Panc1 (cell line): ENCODE measurements around the gene CBFB. TPM values are rescaled to one million over a fixed set of nuclear protein-coding genes. Genes with fewer than 3 reads are reported as not detected.

ENCODE experiments used
- ATAC-seq: fragments of 200-7000 bp; cut with Tn5 transposase; 2 replicates; pipeline ENCODE4 v1.9.1; 2020; ENCODE audit warnings: mild to moderate bottlenecking, moderate library complexity
- BruUV-seq: library from RNA; stranded (reverse); fragments of 400-500 nt; replicated peaks from 2 replicates; lab custom pipeline; 2021; lab: Mats Ljungman, UMichigan
- CTCF ChIA-PET: fragments of 300-600 bp; sonication (Branson Sonifier 250); formaldehyde crosslinking; loops from one replicate; lab custom pipeline; 2022; ENCODE audit warnings: antibody characterized with exemption; lab: Charles Lee
- POLR2A ChIA-PET: fragments of 300-600 bp; sonication (Branson Sonifier 250); formaldehyde crosslinking; loops from one replicate; lab custom pipeline; 2022; ENCODE audit warnings: antibody characterized with exemption; lab: Charles Lee
- DNase-seq: peaks from one replicate; pipeline ENCODE4 v3.0.0-alpha.2; 2010; ENCODE audit warnings: low read depth, low spot score
- H3K27ac ChIP-seq: 2 replicates; pipeline ENCODE4 v1.5.1; 2011; ENCODE audit warnings: mild to moderate bottlenecking, low read length, inconsistent platforms
- H3K27me3 ChIP-seq: fragments of 200-500 bp; sonication (Bioruptor generic); 2 replicates; pipeline ENCODE4 v1.6.0; 2014; ENCODE audit warnings: low read length, inconsistent platforms; ENCODE audit not compliant: control insufficient read depth, insufficient read depth
- H3K36me3 ChIP-seq: fragments of 200-500 bp; sonication (Bioruptor generic); 2 replicates; pipeline ENCODE4 v1.5.1; 2014; ENCODE audit warnings: inconsistent platforms, mild to moderate bottlenecking, low read length, moderate library complexity; ENCODE audit not compliant: control insufficient read depth, insufficient read depth
- H3K4me1 ChIP-seq: 2 replicates; pipeline ENCODE4 v1.5.1; 2011; ENCODE audit warnings: inconsistent platforms, mild to moderate bottlenecking, low read length, moderate library complexity; ENCODE audit not compliant: control insufficient read depth, insufficient read depth
- H3K4me3 ChIP-seq, 2 experiments: 2 replicates each; pipeline ENCODE4 v1.5.1; 2011 to 2012; ENCODE audit warnings: low read depth in 2 of 2, low read length in 2 of 2, mild to moderate bottlenecking in 2 of 2, inconsistent platforms in 1 of 2, moderate library complexity in 1 of 2
- H3K9me3 ChIP-seq: fragments of 200-500 bp; sonication (Bioruptor generic); 2 replicates; pipeline ENCODE4 v1.5.1; 2014; ENCODE audit warnings: low read depth, mild to moderate bottlenecking, inconsistent platforms, low read length, moderate library complexity; ENCODE audit not compliant: control insufficient read depth, insufficient read depth
- POLR2AphosphoS5 ChIP-seq: IDR thresholded peaks from 2 replicates; pipeline ENCODE4 v1.6.1; 2012; ENCODE audit warnings: mild to moderate bottlenecking, low read depth, low read length, moderate library complexity
- SIN3A ChIP-seq: IDR thresholded peaks from 2 replicates; pipeline ENCODE4 v1.6.1; 2012; ENCODE audit warnings: low read depth, mild to moderate bottlenecking, low read length, moderate library complexity, borderline replicate concordance; ENCODE audit not compliant: insufficient read depth
- TCF7L2 ChIP-seq: IDR thresholded peaks from 2 replicates; pipeline ENCODE4 v1.6.1; 2011; ENCODE audit warnings: mild to moderate bottlenecking, low read depth, low read length, inconsistent platforms
- in situ Hi-C: cut with HindIII; loops from 2 replicates; pipeline ENCODE4 v1.10.0; 2016; ENCODE audit warnings: low sequenced_read_pairs, low pct_unique_long_range_greater_than_20kb
- intact Hi-C: fragments of 100-400 bp; cut with micrococcal nuclease; formaldehyde crosslinking; loops from one replicate; pipeline ENCODE4 v1.10.0; 2022; ENCODE audit not compliant: unreplicated experiment
- total RNA-seq: library from RNA; stranded (reverse); gene quantifications from one replicate; pipeline ENCODE4 v1.2.1, GENCODE V29; 2021; ENCODE audit not compliant: unreplicated experiment
- TF ChIP-seq, protein P1 (sequence below): fragments of 450-650 bp; IDR thresholded peaks from 2 replicates; pipeline ENCODE4 v1.5.1; 2017; ENCODE audit warnings: mild to moderate bottlenecking
- TF ChIP-seq, protein P2 (sequence below), 2 experiments: IDR thresholded peaks; 2 replicates each; pipeline ENCODE4 v1.6.1; 2011 to 2012; ENCODE audit warnings: low read depth in 2 of 2, control low read depth in 1 of 2, low read length in 1 of 2, mild to moderate bottlenecking in 1 of 2, moderate library complexity in 1 of 2; ENCODE audit not compliant: insufficient read depth in 1 of 2

Gene CBFB
- total RNA-seq, 1 experiment from 2014 or later = 66.4 TPM

DNA sequence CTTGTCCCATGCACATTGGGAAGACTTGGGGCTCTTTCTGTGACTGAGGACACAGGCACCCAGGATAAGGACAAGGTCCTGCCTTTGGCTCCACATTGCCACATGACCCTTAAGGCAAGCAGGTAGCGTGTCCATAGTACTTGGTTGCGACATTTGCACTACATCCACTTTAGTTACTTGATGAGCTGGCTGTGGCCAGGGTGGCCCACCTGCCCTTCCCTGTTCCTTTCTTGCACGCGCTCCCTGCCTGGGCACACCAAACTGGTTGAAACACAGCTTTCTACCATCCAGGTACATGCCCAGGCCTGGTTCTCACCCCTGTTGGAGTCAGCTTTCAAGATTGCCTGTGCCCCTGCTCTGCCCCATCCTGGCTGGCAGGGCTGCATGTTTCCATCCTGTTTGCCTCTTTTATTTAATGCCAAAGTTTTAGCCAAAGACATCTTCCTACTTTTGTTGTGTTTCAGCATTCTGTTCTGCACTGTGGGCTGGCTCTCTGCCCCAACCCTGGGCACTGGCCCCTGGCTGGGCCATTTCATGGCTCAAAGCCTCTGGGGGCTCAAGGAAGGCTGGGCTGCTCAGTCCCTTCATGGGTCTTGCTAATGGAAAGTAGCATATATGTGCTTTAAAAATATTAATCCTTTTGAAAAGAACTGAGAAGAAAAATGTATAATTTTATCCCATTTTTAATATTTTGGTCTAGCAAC lies 118.6 kb downstream of the CBFB start:
- BruUV-seq = TSS peak; percentile 63
- H3K27ac ChIP-seq = no peak overlapping the region
- H3K27me3 ChIP-seq = no peaks in the 10 kb centered on the region
- no peak overlapping the region for H3K4me3 ChIP-seq
- POLR2A ChIA-PET = no interaction called here
- CTCF ChIA-PET = no interaction called here
- intact Hi-C loops = no loop called here
- ATAC-seq (no peak), DNase-seq (no peak)
- in situ Hi-C loops = no loop called here
- TF ChIP-seq POLR2AphosphoS5 (no peak), TCF7L2 (no peak), SIN3A (no peak)
- TF ChIP-seq, protein P1, sequence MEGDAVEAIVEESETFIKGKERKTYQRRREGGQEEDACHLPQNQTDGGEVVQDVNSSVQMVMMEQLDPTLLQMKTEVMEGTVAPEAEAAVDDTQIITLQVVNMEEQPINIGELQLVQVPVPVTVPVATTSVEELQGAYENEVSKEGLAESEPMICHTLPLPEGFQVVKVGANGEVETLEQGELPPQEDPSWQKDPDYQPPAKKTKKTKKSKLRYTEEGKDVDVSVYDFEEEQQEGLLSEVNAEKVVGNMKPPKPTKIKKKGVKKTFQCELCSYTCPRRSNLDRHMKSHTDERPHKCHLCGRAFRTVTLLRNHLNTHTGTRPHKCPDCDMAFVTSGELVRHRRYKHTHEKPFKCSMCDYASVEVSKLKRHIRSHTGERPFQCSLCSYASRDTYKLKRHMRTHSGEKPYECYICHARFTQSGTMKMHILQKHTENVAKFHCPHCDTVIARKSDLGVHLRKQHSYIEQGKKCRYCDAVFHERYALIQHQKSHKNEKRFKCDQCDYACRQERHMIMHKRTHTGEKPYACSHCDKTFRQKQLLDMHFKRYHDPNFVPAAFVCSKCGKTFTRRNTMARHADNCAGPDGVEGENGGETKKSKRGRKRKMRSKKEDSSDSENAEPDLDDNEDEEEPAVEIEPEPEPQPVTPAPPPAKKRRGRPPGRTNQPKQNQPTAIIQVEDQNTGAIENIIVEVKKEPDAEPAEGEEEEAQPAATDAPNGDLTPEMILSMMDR = no peak
- TF ChIP-seq, protein P2, sequence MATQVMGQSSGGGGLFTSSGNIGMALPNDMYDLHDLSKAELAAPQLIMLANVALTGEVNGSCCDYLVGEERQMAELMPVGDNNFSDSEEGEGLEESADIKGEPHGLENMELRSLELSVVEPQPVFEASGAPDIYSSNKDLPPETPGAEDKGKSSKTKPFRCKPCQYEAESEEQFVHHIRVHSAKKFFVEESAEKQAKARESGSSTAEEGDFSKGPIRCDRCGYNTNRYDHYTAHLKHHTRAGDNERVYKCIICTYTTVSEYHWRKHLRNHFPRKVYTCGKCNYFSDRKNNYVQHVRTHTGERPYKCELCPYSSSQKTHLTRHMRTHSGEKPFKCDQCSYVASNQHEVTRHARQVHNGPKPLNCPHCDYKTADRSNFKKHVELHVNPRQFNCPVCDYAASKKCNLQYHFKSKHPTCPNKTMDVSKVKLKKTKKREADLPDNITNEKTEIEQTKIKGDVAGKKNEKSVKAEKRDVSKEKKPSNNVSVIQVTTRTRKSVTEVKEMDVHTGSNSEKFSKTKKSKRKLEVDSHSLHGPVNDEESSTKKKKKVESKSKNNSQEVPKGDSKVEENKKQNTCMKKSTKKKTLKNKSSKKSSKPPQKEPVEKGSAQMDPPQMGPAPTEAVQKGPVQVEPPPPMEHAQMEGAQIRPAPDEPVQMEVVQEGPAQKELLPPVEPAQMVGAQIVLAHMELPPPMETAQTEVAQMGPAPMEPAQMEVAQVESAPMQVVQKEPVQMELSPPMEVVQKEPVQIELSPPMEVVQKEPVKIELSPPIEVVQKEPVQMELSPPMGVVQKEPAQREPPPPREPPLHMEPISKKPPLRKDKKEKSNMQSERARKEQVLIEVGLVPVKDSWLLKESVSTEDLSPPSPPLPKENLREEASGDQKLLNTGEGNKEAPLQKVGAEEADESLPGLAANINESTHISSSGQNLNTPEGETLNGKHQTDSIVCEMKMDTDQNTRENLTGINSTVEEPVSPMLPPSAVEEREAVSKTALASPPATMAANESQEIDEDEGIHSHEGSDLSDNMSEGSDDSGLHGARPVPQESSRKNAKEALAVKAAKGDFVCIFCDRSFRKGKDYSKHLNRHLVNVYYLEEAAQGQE (IDR thresholded peaks at IDR 0.05; ENCODE audit: insufficient read depth in 1 of 2, low read depth in 2 of 2, low read length in 1 of 2) = no peak
- peaks cover 5% of the 10 kb centered on the region; the same call in 1 of the 2 replicates for H3K36me3 ChIP-seq
- peaks cover 5% of the 10 kb centered on the region for H3K4me1 ChIP-seq
- no peaks in the 10 kb centered on the region for H3K9me3 ChIP-seq

DNA sequence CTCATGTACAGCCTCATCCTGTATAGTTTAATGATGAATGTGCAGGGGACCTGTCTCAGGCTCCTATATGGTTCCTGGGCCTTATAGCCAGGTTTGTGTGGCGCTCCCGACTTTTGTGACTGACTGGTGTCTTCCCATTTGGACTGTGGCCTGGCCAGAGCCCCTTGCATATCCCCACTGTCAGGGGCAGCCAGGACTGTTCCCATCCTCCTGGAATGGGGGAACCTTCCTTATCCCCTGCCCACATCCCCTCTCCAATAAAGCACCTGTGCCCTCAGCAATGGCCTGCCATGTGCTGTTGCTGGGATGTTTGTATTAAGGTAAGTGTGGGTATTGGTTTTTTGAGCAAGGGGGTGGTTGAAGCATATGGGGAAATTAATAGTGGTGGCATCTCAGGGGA lies 119.3 kb downstream of the CBFB start:
- in situ Hi-C loops = no loop called here
- ChIA-PET CTCF (no interaction called here), POLR2A (no interaction called here)
- peaks cover 5% of the 10 kb centered on the region for H3K4me1 ChIP-seq
- TF ChIP-seq TCF7L2 (no peak), POLR2AphosphoS5 (no peak), SIN3A (no peak)
- TF ChIP-seq, protein P1 = no peak
- TF ChIP-seq, protein P2 (IDR thresholded peaks at IDR 0.05; ENCODE audit: insufficient read depth in 1 of 2, low read depth in 2 of 2, low read length in 1 of 2) = no peak
- no peaks in the 10 kb centered on the region for H3K27me3 ChIP-seq
- no peak overlapping the region for H3K4me3 ChIP-seq
- no peak overlapping the region for H3K27ac ChIP-seq
- peaks cover 5% of the 10 kb centered on the region; the same call in 1 of the 2 replicates for H3K36me3 ChIP-seq
- ATAC-seq (no peak), DNase-seq (no peak)
- BruUV-seq = no TSS peak
- intact Hi-C loops = no loop called here
- H3K9me3 ChIP-seq = no peaks in the 10 kb centered on the region
